CD8-positive, alpha-beta memory T cell (primary cell): ENCODE measurements around the gene FRY. TPM values are rescaled to one million over a fixed set of nuclear protein-coding genes. Genes with fewer than 3 reads are reported as not detected.

Source experiments
- CTCF ChIA-PET: fragments of 350-600 bp; sonication (Branson Sonifier 250); formaldehyde crosslinking; loops from one replicate; lab custom pipeline; 2021; ENCODE audit warnings: antibody characterized with exemption; lab: Charles Lee
- POLR2A ChIA-PET: fragments of 350-600 bp; sonication (Branson Sonifier 250); formaldehyde crosslinking; loops from one replicate; lab custom pipeline; 2021; ENCODE audit warnings: antibody characterized with exemption; lab: Charles Lee
- DNase-seq, 5 donors: peaks; one replicate each; pipeline versions ENCODE4 v3.0.0 to v3.0.0-alpha.2; 2020 to 2022; ENCODE audit warnings: mixed read lengths in 1 of 5
- H3K27ac ChIP-seq: one replicate; pipeline ENCODE4 v1.7.0; 2013; ENCODE audit warnings: low read depth, mild to moderate bottlenecking, low read length, moderate library complexity
- H3K27me3 ChIP-seq: 2 replicates; pipeline ENCODE4 v1.7.0; 2013; ENCODE audit warnings: low read length, mild to moderate bottlenecking; ENCODE audit not compliant: insufficient read depth, poor library complexity, severe bottlenecking
- H3K36me3 ChIP-seq: 2 replicates; pipeline ENCODE4 v1.7.0; 2013; ENCODE audit warnings: mild to moderate bottlenecking, low read length, moderate library complexity; ENCODE audit not compliant: insufficient read depth
- H3K4me1 ChIP-seq: 2 replicates; pipeline ENCODE4 v1.7.0; 2013; ENCODE audit warnings: mild to moderate bottlenecking, low read length, moderate library complexity; ENCODE audit not compliant: insufficient read depth
- H3K4me3 ChIP-seq: 2 replicates; pipeline ENCODE4 v1.7.0; 2013; ENCODE audit warnings: mild to moderate bottlenecking, low read length
- H3K9me3 ChIP-seq: 2 replicates; pipeline ENCODE4 v1.7.0; 2013; ENCODE audit warnings: mild to moderate bottlenecking, low read length
- H3K27ac Mint-ChIP-seq, 8 donors: one replicate each; pipeline ENCODE4 v1.8.0; 2020 to 2021; ENCODE audit warnings: mixed read lengths in 8 of 8, mild to moderate bottlenecking in 6 of 8, inconsistent platforms in 3 of 8, moderate library complexity in 3 of 8
- H3K27me3 Mint-ChIP-seq, 2 donors: one replicate each; pipeline ENCODE4 v1.8.0; 2020 to 2021; ENCODE audit warnings: mixed read lengths in 2 of 2, mild to moderate bottlenecking in 1 of 2, moderate library complexity in 1 of 2
- H3K36me3 Mint-ChIP-seq, 3 donors: one replicate each; pipeline ENCODE4 v1.8.0; 2020 to 2021; ENCODE audit warnings: mixed read lengths in 3 of 3, inconsistent platforms in 1 of 3, mild to moderate bottlenecking in 1 of 3
- H3K4me1 Mint-ChIP-seq, 3 donors: one replicate each; pipeline ENCODE4 v1.8.0; 2020 to 2021; ENCODE audit warnings: mixed read lengths in 3 of 3, inconsistent platforms in 1 of 3, mild to moderate bottlenecking in 1 of 3
- H3K4me3 Mint-ChIP-seq, 7 donors: one replicate each; pipeline ENCODE4 v1.8.0; 2020 to 2021; ENCODE audit warnings: mixed read lengths in 7 of 7, mild to moderate bottlenecking in 6 of 7, moderate library complexity in 4 of 7, inconsistent platforms in 2 of 7
- H3K9me3 Mint-ChIP-seq, 5 donors: one replicate each; pipeline ENCODE4 v1.8.0; 2020 to 2022; ENCODE audit warnings: mixed read lengths in 5 of 5, mild to moderate bottlenecking in 3 of 5, moderate library complexity in 2 of 5, inconsistent platforms in 1 of 5
- polyA plus RNA-seq: library from polyadenylated mRNA; unstranded; fragments of 300-500 nt; fragmentation: Illumina TruSeq; gene quantifications from one replicate; pipeline ENCODE4 v1.2.3, GENCODE V29; 2021
- total RNA-seq, 2 experiments: library from RNA; stranded (reverse); gene quantifications; one replicate each; pipeline ENCODE4 v1.2.3, GENCODE V29; 2021

Gene FRY
- total and polyA plus RNA-seq, 3 experiments from 2014 or later, result 0.53 to 1.5 (median 0.72) TPM

GRCh38 chr13:32116210-32116609 is 84.6 kb downstream of the FRY start:
- no peak overlapping the region for H3K4me3 Mint-ChIP-seq
- POLR2A ChIA-PET, result no interaction called here

DNA sequence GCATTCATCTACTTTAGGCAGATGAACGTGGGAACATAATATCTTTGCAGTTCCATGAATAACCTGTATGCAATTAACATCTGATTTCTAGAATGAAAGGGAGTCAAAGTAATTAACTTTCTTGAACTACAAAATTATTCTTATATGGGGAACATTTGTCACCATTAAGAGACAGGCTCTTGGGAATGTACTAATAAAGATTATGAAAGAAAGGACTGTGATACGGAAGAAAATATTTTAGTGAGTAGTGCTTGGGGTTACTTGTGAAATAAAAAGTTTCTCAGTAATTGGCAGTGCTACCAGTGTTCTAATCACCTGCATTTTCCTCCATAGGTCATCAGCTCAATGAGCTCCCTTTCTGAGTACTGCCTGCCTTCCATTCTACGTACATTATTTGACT is 85.4 kb downstream of the FRY start:
- Histone ChIP-seq H3K9me3 (no peaks in the 10 kb centered on the region), H3K36me3 (no peaks in the 10 kb centered on the region), H3K4me3 (no peak overlapping the region), H3K27ac (no peak overlapping the region), H3K27me3 (no peaks in the 10 kb centered on the region), H3K4me1 (no peaks in the 10 kb centered on the region)
- DNase-seq, result no peak
- Mint-ChIP-seq H3K9me3 (peaks cover 0 to 3% (median 0%) of the 10 kb centered on the region in 5 donors), H3K4me3 (no peak overlapping the region), H3K27ac (no peak overlapping the region), H3K36me3 (no peaks in the 10 kb centered on the region), H3K27me3 (peaks cover 0 to 8% of the 10 kb centered on the region in 2 donors), H3K4me1 (peaks cover 0 to 2% (median 0%) of the 10 kb centered on the region in 3 donors)
- CTCF ChIA-PET, result no interaction called here
- POLR2A ChIA-PET, result no interaction called here

More at GRCh38 chr13:32116210-32116609, 84.6 kb downstream of the FRY start:
- H3K27me3 Mint-ChIP-seq, result peaks cover 0 to 4% of the 10 kb centered on the region in 2 donors
- Histone ChIP-seq H3K9me3 (no peaks in the 10 kb centered on the region), H3K27me3 (no peaks in the 10 kb centered on the region), H3K27ac (no peak overlapping the region), H3K4me1 (no peaks in the 10 kb centered on the region), H3K4me3 (no peak overlapping the region), H3K36me3 (no peaks in the 10 kb centered on the region)
- no peak overlapping the region for H3K27ac Mint-ChIP-seq
- peaks cover 0 to 2% (median 0%) of the 10 kb centered on the region in 3 donors for H3K4me1 Mint-ChIP-seq
- DNase-seq, result no peak
- H3K36me3 Mint-ChIP-seq, result no peaks in the 10 kb centered on the region
- CTCF ChIA-PET, result no interaction called here
- H3K9me3 Mint-ChIP-seq, result peaks cover 0 to 1% (median 0%) of the 10 kb centered on the region in 5 donors

DNA sequence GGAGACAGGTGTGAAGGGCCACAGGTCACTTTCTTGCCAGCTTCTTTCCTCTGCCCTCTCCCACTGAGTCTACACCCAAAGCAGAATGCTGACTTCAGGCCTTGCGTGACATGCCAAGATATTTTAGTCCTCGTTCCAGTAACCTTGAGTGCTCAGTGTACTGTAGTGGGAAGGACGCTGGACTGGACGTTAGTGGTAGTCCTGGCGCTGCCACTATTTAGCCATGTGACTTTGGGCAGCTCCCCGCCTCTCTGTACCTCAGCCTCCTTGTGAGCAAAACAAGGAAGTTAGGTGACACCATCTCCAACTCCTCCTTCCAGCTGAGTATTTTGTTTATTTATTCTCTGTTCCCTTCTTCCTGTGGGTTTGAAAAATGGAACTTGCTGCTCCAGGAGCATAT is 86.1 kb downstream of the FRY start:
- Mint-ChIP-seq H3K36me3 (peaks cover 0 to 3% (median 0%) of the 10 kb centered on the region in 3 donors), H3K27me3 (peaks cover 0 to 11% of the 10 kb centered on the region in 2 donors), H3K4me3 (no peak overlapping the region), H3K9me3 (peaks cover 0 to 6% (median 0%) of the 10 kb centered on the region in 5 donors), H3K27ac (no peak overlapping the region), H3K4me1 (peaks cover 0 to 2% (median 0%) of the 10 kb centered on the region in 3 donors)
- Histone ChIP-seq H3K27ac (no peak overlapping the region), H3K27me3 (no peaks in the 10 kb centered on the region), H3K4me1 (no peaks in the 10 kb centered on the region), H3K36me3 (no peaks in the 10 kb centered on the region), H3K9me3 (no peaks in the 10 kb centered on the region), H3K4me3 (no peak overlapping the region)
- no peak for DNase-seq
- ChIA-PET CTCF (no interaction called here), POLR2A (no interaction called here)

- CTCF ChIA-PET, result no interaction called here
These were observed 89.7 kb downstream of the FRY start for GRCh38 chr13:32121316-32121715.

GRCh38 chr13:32124743-32125142 is 93.2 kb downstream of the FRY start:
- no peaks in the 10 kb centered on the region for H3K9me3 ChIP-seq
- CTCF ChIA-PET, result no interaction called here
- no peak for DNase-seq
- Mint-ChIP-seq H3K4me3 (no peak overlapping the region), H3K36me3 (peaks cover 0 to 5% (median 3%) of the 10 kb centered on the region in 3 donors), H3K9me3 (peaks cover 0 to 9% (median 3%) of the 10 kb centered on the region in 5 donors), H3K27ac (no peak overlapping the region), H3K27me3 (peaks cover 0 to 7% of the 10 kb centered on the region in 2 donors), H3K4me1 (no peaks in the 10 kb centered on the region)
- no peak overlapping the region for H3K4me3 ChIP-seq
- H3K27me3 ChIP-seq, result no peaks in the 10 kb centered on the region
- H3K36me3 ChIP-seq, result no peaks in the 10 kb centered on the region
- no peak overlapping the region for H3K27ac ChIP-seq
- POLR2A ChIA-PET, result no interaction called here
- no peaks in the 10 kb centered on the region for H3K4me1 ChIP-seq

More at GRCh38 chr13:32121316-32121715, 89.7 kb downstream of the FRY start:
- H3K36me3 Mint-ChIP-seq, result peaks cover 0 to 5% (median 3%) of the 10 kb centered on the region in 3 donors
- Histone ChIP-seq H3K36me3 (no peaks in the 10 kb centered on the region), H3K9me3 (no peaks in the 10 kb centered on the region), H3K4me1 (no peaks in the 10 kb centered on the region), H3K27ac (no peak overlapping the region), H3K27me3 (no peaks in the 10 kb centered on the region), H3K4me3 (no peak overlapping the region)
- DNase-seq, result no peak
- H3K27ac Mint-ChIP-seq, result no peak overlapping the region
- POLR2A ChIA-PET, result no interaction called here
- peaks cover 0 to 11% of the 10 kb centered on the region in 2 donors for H3K27me3 Mint-ChIP-seq
- H3K4me3 Mint-ChIP-seq, result no peak overlapping the region
- H3K4me1 Mint-ChIP-seq, result no peaks in the 10 kb centered on the region
- H3K9me3 Mint-ChIP-seq, result peaks cover 0 to 9% (median 3%) of the 10 kb centered on the region in 5 donors

DNA sequence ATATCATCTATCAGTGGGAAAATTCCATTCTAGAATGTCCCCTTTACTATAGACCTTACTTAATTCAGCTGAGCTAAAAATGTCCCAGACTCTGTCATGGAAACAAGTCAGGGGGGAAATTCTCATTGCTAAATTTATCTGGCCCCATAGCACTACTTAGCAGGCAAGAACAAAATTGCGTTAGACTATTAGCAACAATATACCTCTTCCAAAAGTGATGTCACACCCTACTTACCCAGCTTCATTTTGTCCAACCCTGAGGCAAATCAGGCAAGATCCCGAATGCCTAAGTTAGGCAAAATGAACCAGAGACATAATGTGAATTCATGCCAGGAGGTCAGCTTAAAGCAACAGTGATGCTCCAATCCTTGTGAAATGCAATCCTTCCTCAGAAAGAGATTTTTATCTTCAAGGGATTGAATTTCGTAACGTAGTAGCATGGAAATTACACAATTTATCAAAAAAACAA is 93.7 kb downstream of the FRY start:
- Histone ChIP-seq H3K4me3 (no peak overlapping the region), H3K27ac (no peak overlapping the region), H3K36me3 (no peaks in the 10 kb centered on the region), H3K4me1 (no peaks in the 10 kb centered on the region), H3K27me3 (no peaks in the 10 kb centered on the region), H3K9me3 (no peaks in the 10 kb centered on the region)
- no peaks in the 10 kb centered on the region for H3K4me1 Mint-ChIP-seq
- peaks cover 0 to 5% (median 3%) of the 10 kb centered on the region in 3 donors for H3K36me3 Mint-ChIP-seq
- peaks cover 0 to 7% of the 10 kb centered on the region in 2 donors for H3K27me3 Mint-ChIP-seq
- POLR2A ChIA-PET, result no interaction called here
- H3K27ac Mint-ChIP-seq, result no peak overlapping the region
- no peak overlapping the region for H3K4me3 Mint-ChIP-seq
- CTCF ChIA-PET, result no interaction called here
- no peak for DNase-seq
- H3K9me3 Mint-ChIP-seq, result peaks cover 0 to 9% (median 3%) of the 10 kb centered on the region in 5 donors

DNA sequence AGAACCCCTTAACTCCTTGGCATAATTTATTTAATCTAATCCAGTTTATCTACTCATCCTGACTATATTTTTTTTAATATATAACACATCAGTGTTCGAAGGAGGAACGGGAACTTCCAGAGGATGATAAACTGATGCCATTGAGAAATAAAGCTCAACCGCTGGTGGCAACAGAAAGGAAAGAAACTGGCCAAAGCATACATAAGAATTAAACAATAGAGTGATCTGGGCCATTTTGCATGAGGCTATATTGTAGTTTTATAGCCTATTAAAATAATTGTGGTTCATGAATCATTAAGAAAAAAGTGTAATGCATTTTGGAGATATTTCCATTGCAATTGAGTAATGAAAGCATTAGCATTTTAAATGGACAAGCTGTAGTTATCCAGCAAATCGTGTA is 94.2 kb downstream of the FRY start:
- DNase-seq, result no peak
- H3K36me3 Mint-ChIP-seq, result peaks cover 0 to 5% (median 3%) of the 10 kb centered on the region in 3 donors
- H3K4me3 Mint-ChIP-seq, result no peak overlapping the region
- POLR2A ChIA-PET, result interaction anchor here (0.6 kb wide), 1 partner anchor 115 kb away, joined by 3 read pairs; no protein-coding TSS in a partner anchor
- Histone ChIP-seq H3K36me3 (no peaks in the 10 kb centered on the region), H3K4me1 (no peaks in the 10 kb centered on the region), H3K27me3 (no peaks in the 10 kb centered on the region), H3K4me3 (no peak overlapping the region), H3K9me3 (no peaks in the 10 kb centered on the region), H3K27ac (no peak overlapping the region)
- CTCF ChIA-PET, result no interaction called here
- H3K27me3 Mint-ChIP-seq, result peaks cover 0 to 7% of the 10 kb centered on the region in 2 donors
- H3K4me1 Mint-ChIP-seq, result no peaks in the 10 kb centered on the region
- peaks cover 0 to 9% (median 3%) of the 10 kb centered on the region in 5 donors for H3K9me3 Mint-ChIP-seq
- H3K27ac Mint-ChIP-seq, result no peak overlapping the region

DNA sequence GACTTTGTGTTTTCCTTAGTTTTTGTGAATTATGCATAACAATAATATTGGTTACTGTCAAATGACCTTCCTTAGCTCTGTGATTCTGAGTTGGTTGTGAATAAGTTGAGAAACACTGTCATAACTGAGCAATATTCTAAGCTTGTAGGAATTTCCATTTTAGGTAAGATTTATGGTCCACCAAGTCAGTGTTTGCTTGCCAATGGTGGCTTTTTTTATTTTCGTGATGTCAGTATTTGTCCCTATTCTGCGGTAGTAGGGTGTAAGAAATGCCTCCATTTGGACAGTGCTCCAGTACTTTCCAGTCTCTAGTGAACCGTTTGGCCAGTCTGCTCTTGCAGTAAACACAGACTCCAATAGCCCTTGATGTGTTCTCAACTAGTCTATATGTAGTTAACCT is 94.7 kb downstream of the FRY start:
- no peaks in the 10 kb centered on the region for H3K36me3 ChIP-seq
- Mint-ChIP-seq H3K27me3 (peaks cover 0 to 7% of the 10 kb centered on the region in 2 donors), H3K9me3 (peaks cover 0 to 9% (median 3%) of the 10 kb centered on the region in 5 donors), H3K36me3 (peaks cover 0 to 5% (median 3%) of the 10 kb centered on the region in 3 donors), H3K27ac (no peak overlapping the region), H3K4me3 (no peak overlapping the region), H3K4me1 (no peaks in the 10 kb centered on the region)
- CTCF ChIA-PET, result no interaction called here
- H3K27ac ChIP-seq, result no peak overlapping the region
- DNase-seq, result no peak
- POLR2A ChIA-PET, result interaction anchor here (0.6 kb wide), 1 partner anchor 116 kb away, joined by 3 read pairs; no protein-coding TSS in a partner anchor
- no peaks in the 10 kb centered on the region for H3K4me1 ChIP-seq
- no peak overlapping the region for H3K4me3 ChIP-seq
- H3K27me3 ChIP-seq, result no peaks in the 10 kb centered on the region
- no peaks in the 10 kb centered on the region for H3K9me3 ChIP-seq
